PC-9 (cell line): ENCODE data around the gene POU3F1. TPM values are rescaled to one million over a fixed set of nuclear protein-coding genes. Genes with fewer than 3 reads are reported as not detected.

ENCODE experiments used
- BruUV-seq: library from RNA; stranded (reverse); fragments of 400-500 nt; replicated peaks from 2 replicates; lab custom pipeline; 2021; lab: Mats Ljungman, UMichigan
- CTCF ChIA-PET: fragments of 300-600 bp; sonication (Branson Sonifier 250); formaldehyde crosslinking; loops from one replicate; lab custom pipeline; 2022; ENCODE audit warnings: antibody characterized with exemption; lab: Charles Lee
- POLR2A ChIA-PET: fragments of 300-600 bp; sonication (Branson Sonifier 250); formaldehyde crosslinking; loops from one replicate; lab custom pipeline; 2022; ENCODE audit warnings: antibody characterized with exemption; ENCODE audit not compliant: unreplicated experiment; lab: Charles Lee
- DNase-seq, 2 experiments: peaks; one replicate each; pipeline versions ENCODE4 v3.0.0 to v3.0.0-alpha.2; 2015 to 2022; ENCODE audit warnings: mixed read lengths in 1 of 2
- H2AFZ ChIP-seq: fragments of 200-600 bp; sonication (generic); 2 replicates; pipeline ENCODE4 v1.8.1; 2017; ENCODE audit warnings: antibody characterized with exemption
- H3F3A ChIP-seq: fragments of 200-600 bp; sonication (generic); 2 replicates; pipeline ENCODE4 v1.8.1; 2017; ENCODE audit warnings: antibody characterized with exemption, mild to moderate bottlenecking, low read depth; ENCODE audit not compliant: insufficient read depth
- H3K27ac ChIP-seq: fragments of 200-600 bp; sonication (generic); 2 replicates; pipeline ENCODE4 v1.6.1; 2016; ENCODE audit warnings: mixed run types
- H3K27me3 ChIP-seq: fragments of 200-600 bp; sonication (generic); 2 replicates; pipeline ENCODE4 v1.6.1; 2016; ENCODE audit warnings: low read depth, mixed run types; ENCODE audit not compliant: insufficient read depth
- H3K36me3 ChIP-seq: fragments of 200-600 bp; sonication (generic); 2 replicates; pipeline ENCODE4 v1.6.1; 2016; ENCODE audit warnings: low read depth, mixed run types
- H3K4me1 ChIP-seq: fragments of 200-600 bp; sonication (generic); replicated peaks from 2 replicates; pipeline ENCODE4 v1.6.1; 2016; ENCODE audit warnings: mixed run types; ENCODE audit not compliant: insufficient read depth
- H3K4me2 ChIP-seq: fragments of 200-600 bp; sonication (generic); 2 replicates; pipeline ENCODE4 v1.6.1; 2017; ENCODE audit warnings: mixed run types
- H3K4me3 ChIP-seq: fragments of 200-600 bp; sonication (generic); 2 replicates; pipeline ENCODE4 v1.6.1; 2016; ENCODE audit warnings: mixed run types
- H3K79me2 ChIP-seq: fragments of 200-600 bp; sonication (generic); 2 replicates; pipeline ENCODE4 v1.6.1; 2017; ENCODE audit warnings: low read depth, mixed run types
- H3K9me2 ChIP-seq: fragments of 200-600 bp; sonication (generic); 2 replicates; pipeline ENCODE4 v1.8.1; 2017; ENCODE audit warnings: mild to moderate bottlenecking; ENCODE audit not compliant: insufficient read depth
- H3K9me3 ChIP-seq: fragments of 200-600 bp; sonication (generic); 2 replicates; pipeline ENCODE4 v1.8.1; 2016; ENCODE audit warnings: low read depth; ENCODE audit not compliant: insufficient read depth
- H4K20me1 ChIP-seq: fragments of 200-600 bp; sonication (generic); 2 replicates; pipeline ENCODE4 v1.8.1; 2017; ENCODE audit not compliant: insufficient read depth
- CTCF ChIP-seq: fragments of 200-600 bp; sonication (generic); conservative IDR thresholded peaks from 2 replicates; pipeline ENCODE4 v1.6.1; 2017; ENCODE audit warnings: mixed run types, antibody characterized with exemption, mild to moderate bottlenecking, moderate library complexity
- EZH2 ChIP-seq: fragments of 200-600 bp; sonication (generic); IDR thresholded peaks from 2 replicates; pipeline ENCODE4 v1.8.0; 2017; ENCODE audit warnings: antibody characterized with exemption, low read depth
- intact Hi-C: fragments of 100-400 bp; cut with micrococcal nuclease; formaldehyde crosslinking; loops from one replicate; pipeline ENCODE4 v1.10.0; 2022; ENCODE audit not compliant: unreplicated experiment
- total RNA-seq: library from RNA; stranded (reverse); gene quantifications from 2 replicates; pipeline ENCODE4 v1.2.3, GENCODE V29; 2021

POU3F1 gene
- total RNA-seq, 1 experiment from 2014 or later, result not detected

GRCh38 chr1:38063616-38064015, 17.0 kb upstream of the POU3F1 start:
- no peak for DNase-seq
- no peak for TF ChIP-seq EZH2
- TF ChIP-seq CTCF, result no peak
- H3K27ac ChIP-seq, result no peak overlapping the region
- CTCF ChIA-PET, result no interaction called here
- H2AFZ ChIP-seq, result no peak overlapping the region
- H3K27me3 ChIP-seq, result peaks cover 19% of the 10 kb centered on the region
- H3K36me3 ChIP-seq, result no peaks in the 10 kb centered on the region
- no TSS peak for BruUV-seq
- no peaks in the 10 kb centered on the region for H3K79me2 ChIP-seq
- no peaks in the 10 kb centered on the region for H4K20me1 ChIP-seq
- H3K4me3 ChIP-seq, result no peak overlapping the region
- no peak overlapping the region for H3K4me2 ChIP-seq
- no peaks in the 10 kb centered on the region for H3K4me1 ChIP-seq
- POLR2A ChIA-PET, result interaction anchor here (0.6 kb wide), 1 partner anchor 67 kb away, joined by 6 read pairs; no protein-coding TSS in a partner anchor
- no peaks in the 10 kb centered on the region for H3F3A ChIP-seq
- no peaks in the 10 kb centered on the region for H3K9me3 ChIP-seq
- H3K9me2 ChIP-seq, result no peaks in the 10 kb centered on the region
- intact Hi-C loops, result no loop called here

- CTCF ChIA-PET, result no interaction called here
- POLR2A ChIA-PET, result no interaction called here
- Histone ChIP-seq H3K9me3 (no peaks in the 10 kb centered on the region), H3K36me3 (no peaks in the 10 kb centered on the region), H3K4me3 (no peak overlapping the region), H3F3A (no peaks in the 10 kb centered on the region), H3K4me2 (no peak overlapping the region), H3K4me1 (no peaks in the 10 kb centered on the region), H3K9me2 (no peaks in the 10 kb centered on the region), H2AFZ (no peak overlapping the region), H3K27me3 (peaks cover 13% of the 10 kb centered on the region; the same call in 1 of the 2 replicates), H4K20me1 (no peaks in the 10 kb centered on the region), H3K79me2 (no peaks in the 10 kb centered on the region), H3K27ac (no peak overlapping the region)
- TF ChIP-seq EZH2 (no peak), CTCF (no peak)
- no TSS peak for BruUV-seq
- intact Hi-C loops, result no loop called here
- no peak for DNase-seq
These were observed 16.0 kb upstream of the POU3F1 start for GRCh38 chr1:38062361-38063288.

- BruUV-seq, result no TSS peak
- CTCF ChIA-PET, result no interaction called here
These were observed 15.3 kb upstream of the POU3F1 start for GRCh38 chr1:38061883-38062328.

More at GRCh38 chr1:38061883-38062328, 15.3 kb upstream of the POU3F1 start:
- POLR2A ChIA-PET, result no interaction called here
- no peak overlapping the region for H3K27ac ChIP-seq
- peaks cover 9% of the 10 kb centered on the region; the same call in 1 of the 2 replicates for H3K27me3 ChIP-seq
- TF ChIP-seq EZH2, result no peak
- no peak for TF ChIP-seq CTCF
- no peaks in the 10 kb centered on the region for H3K79me2 ChIP-seq
- no peaks in the 10 kb centered on the region for H3K9me3 ChIP-seq
- intact Hi-C loops, result no loop called here
- DNase-seq, result no peak
- H3F3A ChIP-seq, result no peaks in the 10 kb centered on the region
- no peaks in the 10 kb centered on the region for H4K20me1 ChIP-seq
- H3K36me3 ChIP-seq, result no peaks in the 10 kb centered on the region
- no peaks in the 10 kb centered on the region for H3K9me2 ChIP-seq
- H2AFZ ChIP-seq, result no peak overlapping the region
- no peak overlapping the region for H3K4me3 ChIP-seq
- H3K4me2 ChIP-seq, result no peak overlapping the region
- H3K4me1 ChIP-seq, result no peaks in the 10 kb centered on the region
